ENCODE results near the gene GALNT7.

The GALNT7 gene

GRCh38 chr4:173242466-173243250 is 74.0 kb downstream of the GALNT7 start:
- no peak overlapping the region for H3K4me3 ChIP-seq (ENCODE audit: low read depth, low read length)
- in situ Hi-C loops (cut with HindIII; ENCODE audit: low sequenced_read_pairs) = loop anchor here (5.0 kb wide), 1 partner anchor 80 kb away; no protein-coding TSS in a partner anchor
- no peak for TF ChIP-seq CTCF (IDR thresholded peaks at IDR 0.05; ENCODE audit: low read depth, low read length, missing control alignments)
- no peak for DNase-seq (ENCODE audit: low read depth)

- no peak overlapping the region for H3K4me3 ChIP-seq (ENCODE audit: low read depth, low read length)
- TF ChIP-seq CTCF (IDR thresholded peaks at IDR 0.05; ENCODE audit: low read depth, low read length, missing control alignments) = no peak
- no peak for DNase-seq (ENCODE audit: low read depth)
- in situ Hi-C loops (cut with HindIII; ENCODE audit: low sequenced_read_pairs) = loop anchor here (5.0 kb wide), 1 partner anchor 81 kb away; no protein-coding TSS in a partner anchor
Measured at GRCh38 chr4:173243321-173243720, 74.7 kb downstream of the GALNT7 start.

- in situ Hi-C loops (cut with HindIII; ENCODE audit: low sequenced_read_pairs) = loop anchor here (5.0 kb wide), 1 partner anchor 82 kb away; no protein-coding TSS in a partner anchor
Measured at GRCh38 chr4:173243917-173244658, 75.5 kb downstream of the GALNT7 start.

GRCh38 chr4:173245952-173246351 is 77.3 kb downstream of the GALNT7 start:
- no peak overlapping the region for H3K4me3 ChIP-seq (ENCODE audit: low read depth, low read length)
- no peak for DNase-seq (ENCODE audit: low read depth)
- in situ Hi-C loops (cut with HindIII; ENCODE audit: low sequenced_read_pairs) = no loop called here
- TF ChIP-seq CTCF (IDR thresholded peaks at IDR 0.05; ENCODE audit: low read depth, low read length, missing control alignments) = no peak

More at GRCh38 chr4:173243917-173244658, 75.5 kb downstream of the GALNT7 start:
- no peak for DNase-seq (ENCODE audit: low read depth)
- no peak for TF ChIP-seq CTCF (IDR thresholded peaks at IDR 0.05; ENCODE audit: low read depth, low read length, missing control alignments)
- no peak overlapping the region for H3K4me3 ChIP-seq (ENCODE audit: low read depth, low read length)

GRCh38 chr4:173246719-173247118 is 78.1 kb downstream of the GALNT7 start:
- H3K4me3 ChIP-seq (ENCODE audit: low read depth, low read length) = no peak overlapping the region
- in situ Hi-C loops (cut with HindIII; ENCODE audit: low sequenced_read_pairs) = no loop called here
- TF ChIP-seq CTCF (IDR thresholded peaks at IDR 0.05; ENCODE audit: low read depth, low read length, missing control alignments) = no peak
- DNase-seq (ENCODE audit: low read depth) = no peak

GRCh38 chr4:173247321-173247720 is 78.7 kb downstream of the GALNT7 start:
- DNase-seq (ENCODE audit: low read depth) = no peak
- no peak overlapping the region for H3K4me3 ChIP-seq (ENCODE audit: low read depth, low read length)
- no peak for TF ChIP-seq CTCF (IDR thresholded peaks at IDR 0.05; ENCODE audit: low read depth, low read length, missing control alignments)
- in situ Hi-C loops (cut with HindIII; ENCODE audit: low sequenced_read_pairs) = no loop called here

All from astrocyte of the cerebellum (primary cell).